Endodermal cell (in vitro differentiated cells): ENCODE measurements around the gene DSCAML1. TPM values are rescaled to one million over a fixed set of nuclear protein-coding genes. Genes with fewer than 3 reads are reported as not detected.

Experiments used
- DNase-seq: peaks from one replicate; pipeline ENCODE4 v3.0.0-alpha.2; 2017
- H3K27ac ChIP-seq: 2 replicates; pipeline ENCODE4 v1.5.1; 2013; ENCODE audit warnings: mild to moderate bottlenecking, low read depth, low read length, moderate library complexity
- H3K27me3 ChIP-seq: 2 replicates; pipeline ENCODE4 v1.6.1; 2013; ENCODE audit warnings: mild to moderate bottlenecking, low read length, moderate library complexity; ENCODE audit not compliant: insufficient read depth, control insufficient read depth, poor library complexity, severe bottlenecking
- H3K36me3 ChIP-seq: 2 replicates; pipeline ENCODE4 v1.7.0; 2013; ENCODE audit warnings: mild to moderate bottlenecking, low read length, moderate library complexity; ENCODE audit not compliant: control insufficient read depth, insufficient read depth
- H3K4me1 ChIP-seq: one replicate; pipeline ENCODE4 v1.7.0; 2013; ENCODE audit warnings: low read length; ENCODE audit not compliant: control insufficient read depth, insufficient read depth
- H3K4me3 ChIP-seq: 2 replicates; pipeline ENCODE4 v1.5.1; 2013; ENCODE audit warnings: mild to moderate bottlenecking, low read length, moderate library complexity
- H3K9ac ChIP-seq: 2 replicates; pipeline ENCODE4 v1.6.1; 2013; ENCODE audit warnings: mild to moderate bottlenecking, low read length, moderate library complexity; ENCODE audit not compliant: poor library complexity, severe bottlenecking; ENCODE audit errors: extremely low read depth
- H3K9me3 ChIP-seq: 2 replicates; pipeline ENCODE4 v1.6.1; 2013; ENCODE audit warnings: mild to moderate bottlenecking, low read length, moderate library complexity; ENCODE audit not compliant: control insufficient read depth
- H3K27ac Mint-ChIP-seq: 2 replicates; pipeline ENCODE4 v1.8.0; 2020; ENCODE audit warnings: mixed read lengths
- H3K27me3 Mint-ChIP-seq: 2 replicates; pipeline ENCODE4 v1.8.0; 2021; ENCODE audit warnings: mild to moderate bottlenecking, mixed read lengths; ENCODE audit not compliant: insufficient read depth
- H3K36me3 Mint-ChIP-seq: 2 replicates; pipeline ENCODE4 v1.8.0; 2020; ENCODE audit warnings: low read depth, mixed read lengths
- H3K4me1 Mint-ChIP-seq: 2 replicates; pipeline ENCODE4 v1.8.0; 2020; ENCODE audit warnings: mixed read lengths
- H3K4me3 Mint-ChIP-seq: 2 replicates; pipeline ENCODE4 v1.8.0; 2020; ENCODE audit warnings: mild to moderate bottlenecking, moderate library complexity, mixed read lengths
- H3K9me3 Mint-ChIP-seq: 2 replicates; pipeline ENCODE4 v1.8.0; 2020; ENCODE audit warnings: mild to moderate bottlenecking, mixed read lengths
- CTCF ChIP-seq: fragments of 200-600 bp; sonication (generic); conservative IDR thresholded peaks from 2 replicates; pipeline ENCODE4 v1.5.0; 2021; ENCODE audit warnings: antibody characterized with exemption, mild to moderate bottlenecking
- WGBS, 2 experiments: methylation state at CpG; one replicate each; pipeline versions ENCODE4 v1.1.5 to v1.1.7; 2013; ENCODE audit warnings: missing lambda C conversion rate in 2 of 2, mixed read lengths in 1 of 2; ENCODE audit not compliant: insufficient coverage in 1 of 2, insufficient read length in 1 of 2; 5-methylcytosine and 5-hydroxymethylcytosine counted together
- total RNA-seq, 2 donors: library from RNA; stranded (reverse); fragmentation: NEBNext Ultra II Directional in 1 of 2; extraction: Animal tissue kit (Norgen Biotek cat#: 25700) in 1 of 2; gene quantifications; 2 replicates in 1 of 2; 3 replicates in 1 of 2; pipeline ENCODE4 v1.2.1, GENCODE V29; 2021

DSCAML1 gene
- total RNA-seq, 2 donors from 2014 or later = 5.6 to 10.9 TPM

GRCh38 chr11:117396970-117397369 is 400.0 kb downstream of the DSCAML1 start:
- 93 to 96% methylated on average over 3 to 8 of the region's 8 CpGs for WGBS, 2 experiments
- H3K4me3 ChIP-seq = no peak overlapping the region
- Mint-ChIP-seq H3K9me3 (peaks cover 43% of the 10 kb centered on the region), H3K36me3 (peaks cover 88% of the 10 kb centered on the region), H3K4me3 (no peak overlapping the region), H3K27me3 (no peaks in the 10 kb centered on the region), H3K4me1 (no peaks in the 10 kb centered on the region), H3K27ac (no peak overlapping the region)
- H3K36me3 ChIP-seq = peaks cover 63% of the 10 kb centered on the region
- H3K27me3 ChIP-seq = no peaks in the 10 kb centered on the region
- no peak for TF ChIP-seq CTCF
- no peak for DNase-seq
- no peak overlapping the region for H3K27ac ChIP-seq
- H3K4me1 ChIP-seq = no peaks in the 10 kb centered on the region
- no peak overlapping the region for H3K9ac ChIP-seq
- peaks cover 31% of the 10 kb centered on the region for H3K9me3 ChIP-seq

- Mint-ChIP-seq H3K4me3 (no peak overlapping the region), H3K36me3 (peaks cover 88% of the 10 kb centered on the region), H3K4me1 (no peaks in the 10 kb centered on the region), H3K27ac (no peak overlapping the region), H3K27me3 (no peaks in the 10 kb centered on the region), H3K9me3 (peaks cover 38% of the 10 kb centered on the region)
- Histone ChIP-seq H3K4me1 (no peaks in the 10 kb centered on the region), H3K9me3 (peaks cover 31% of the 10 kb centered on the region), H3K27ac (no peak overlapping the region), H3K9ac (no peak overlapping the region), H3K36me3 (peaks cover 71% of the 10 kb centered on the region), H3K27me3 (no peaks in the 10 kb centered on the region), H3K4me3 (no peak overlapping the region)
- 89 to 98% methylated on average over 3 to 4 of the region's 4 CpGs for WGBS, 2 experiments
- no peak for DNase-seq
- no peak for TF ChIP-seq CTCF
Measured at GRCh38 chr11:117395476-117395875, 401.5 kb downstream of the DSCAML1 start.

GRCh38 chr11:117394221-117394925 is 402.6 kb downstream of the DSCAML1 start:
- Histone ChIP-seq H3K4me3 (no peak overlapping the region), H3K9me3 (peaks cover 28% of the 10 kb centered on the region), H3K27ac (no peak overlapping the region), H3K27me3 (no peaks in the 10 kb centered on the region), H3K9ac (no peak overlapping the region), H3K36me3 (peaks cover 72% of the 10 kb centered on the region), H3K4me1 (no peaks in the 10 kb centered on the region)
- Mint-ChIP-seq H3K4me3 (no peak overlapping the region), H3K27me3 (no peaks in the 10 kb centered on the region), H3K27ac (no peak overlapping the region), H3K9me3 (peaks cover 27% of the 10 kb centered on the region), H3K4me1 (no peaks in the 10 kb centered on the region), H3K36me3 (peaks cover 84% of the 10 kb centered on the region)
- no peak for DNase-seq
- no peak for TF ChIP-seq CTCF
- WGBS, 2 experiments = 95 to 96% methylated on average over 9 to 14 of the region's 14 CpGs
